GM12891 (cell line): ENCODE results near the gene CDC42EP3.

ENCODE experiments used
- PAX5 ChIP-seq: IDR thresholded peaks from 2 replicates; pipeline ENCODE4 v1.6.1; 2011; ENCODE audit warnings: low read length, moderate library complexity, mild to moderate bottlenecking; ENCODE audit not compliant: insufficient read depth, severe bottlenecking
- POLR2A ChIP-seq: IDR thresholded peaks from 2 replicates; pipeline ENCODE4 v1.6.1; 2011; ENCODE audit warnings: low read depth, low read length, control low read depth
- POLR2AphosphoS5 ChIP-seq: IDR thresholded peaks from 2 replicates; pipeline ENCODE4 v1.6.1; 2011; ENCODE audit warnings: low read depth, low read length, control low read depth
- POU2F2 ChIP-seq: IDR thresholded peaks from 2 replicates; pipeline ENCODE4 v1.6.1; 2011; ENCODE audit warnings: low read depth, mild to moderate bottlenecking, control low read depth, low read length, moderate library complexity
- SPI1 ChIP-seq: IDR thresholded peaks from 2 replicates; pipeline ENCODE4 v1.6.1; 2011; ENCODE audit warnings: low read depth, low read length, control low read depth
- TAF1 ChIP-seq: IDR thresholded peaks from 2 replicates; pipeline ENCODE4 v1.6.1; 2011; ENCODE audit warnings: low read depth, low read length, control low read depth

- no peak for TF ChIP-seq POU2F2
- no peak for TF ChIP-seq POLR2A
- no peak for TF ChIP-seq POLR2AphosphoS5
- no peak for TF ChIP-seq TAF1
- no peak for TF ChIP-seq SPI1
- no peak for TF ChIP-seq PAX5
Observed at GRCh38 chr2:37709111-37709510, 37.7 kb upstream of the CDC42EP3 start.
